Prostate gland (tissue), 2 donors: ENCODE measurements around the gene PRDM16. TPM values are rescaled to one million over a fixed set of nuclear protein-coding genes. Genes with fewer than 3 reads are reported as not detected.

Source experiments
- DNase-seq: peaks from one replicate; pipeline ENCODE4 v3.0.0-alpha.2; 2019; ENCODE audit warnings: low spot score
- H3K27ac ChIP-seq, 2 donors: fragments of 200-600 bp; sonication (generic); 2 replicates each; pipeline ENCODE4 v1.5.1; 2017 to 2019
- H3K27me3 ChIP-seq: fragments of 200-600 bp; sonication (generic); replicated peaks from 2 replicates; pipeline ENCODE4 v1.5.1; 2019; ENCODE audit not compliant: insufficient read depth
- H3K36me3 ChIP-seq, 2 donors: fragments of 200-600 bp; sonication (generic); 1 replicate in 1 of 2; 2 replicates in 1 of 2; pipeline versions ENCODE4 v1.5.1 to v1.8.1; 2017 to 2019
- H3K4me1 ChIP-seq: fragments of 200-600 bp; sonication (generic); replicated peaks from 2 replicates; pipeline ENCODE4 v1.5.1; 2019
- H3K4me3 ChIP-seq, 2 donors: fragments of 200-600 bp; sonication (generic); 2 replicates each; pipeline ENCODE4 v1.5.1; 2017 to 2019
- H3K9me3 ChIP-seq: fragments of 200-600 bp; sonication (generic); 2 replicates; pipeline ENCODE4 v1.5.1; 2017
- CTCF ChIP-seq, 4 experiments: fragments of 200-600 bp in 2 of 4; fragments of 450-650 bp in 2 of 4; sonication (generic) in 2 of 4; IDR thresholded peaks; 1 replicate in 3 of 4; 2 replicates in 1 of 4; pipeline ENCODE4 v1.5.1; 2016 to 2019; ENCODE audit warnings: antibody characterized with exemption in 4 of 4, mild to moderate bottlenecking in 2 of 4, moderate library complexity in 2 of 4
- POLR2A ChIP-seq: fragments of 450-650 bp; IDR thresholded peaks from one replicate; pipeline ENCODE4 v1.6.1; 2016; ENCODE audit warnings: antibody characterized with exemption, mild to moderate bottlenecking
- POLR2AphosphoS5 ChIP-seq: sonication (generic); formaldehyde crosslinking; IDR thresholded peaks from one replicate; pipeline ENCODE4 v1.6.1; 2017; ENCODE audit warnings: antibody characterized with exemption
- WGBS: methylation state at CpG from one replicate; pipeline ENCODE4 v1.1.5; 2018; 5-methylcytosine and 5-hydroxymethylcytosine counted together
- intact Hi-C: fragments of 100-400 bp; cut with DNase I; formaldehyde crosslinking; loops from one replicate; pipeline ENCODE4 v1.14.2; 2022
- total RNA-seq, 2 donors: library from RNA; depleted of rRNA; stranded (reverse); fragments of >200 nt; gene quantifications; one replicate each; pipeline ENCODE4 v1.1.0, GENCODE V29; 2016

PRDM16 gene
- total RNA-seq, 2 donors from 2014 or later: 0.23 to 6.5 TPM

GRCh38 chr1:3471356-3472087 lies 402.5 kb downstream of the PRDM16 start:
- no peak for DNase-seq
- TF ChIP-seq CTCF (IDR thresholded peaks at IDR 0.05) (peak in 3 of 4 experiments; percentile 25 to 77 (median 56)), POLR2AphosphoS5 (peak; percentile 13), POLR2A (no peak)
- Histone ChIP-seq H3K4me1 (no peaks in the 10 kb centered on the region), H3K4me3 (no peak overlapping the region), H3K9me3 (no peaks in the 10 kb centered on the region), H3K27ac (peak overlapping the region; percentile 1 to 46), H3K27me3 (no peaks in the 10 kb centered on the region), H3K36me3 (no peaks in the 10 kb centered on the region)
- 28% methylated on average over 23 of the region's 25 CpGs for WGBS
- intact Hi-C loops: no loop called here

GRCh38 chr1:3472088-3472850 lies 403.3 kb downstream of the PRDM16 start:
- no peaks in the 10 kb centered on the region for H3K27me3 ChIP-seq
- H3K36me3 ChIP-seq: no peaks in the 10 kb centered on the region
- intact Hi-C loops: no loop called here
- H3K9me3 ChIP-seq: no peaks in the 10 kb centered on the region
- H3K4me1 ChIP-seq: no peaks in the 10 kb centered on the region
- no peak overlapping the region for H3K4me3 ChIP-seq
- TF ChIP-seq CTCF (IDR thresholded peaks at IDR 0.05) (no peak), POLR2AphosphoS5 (no peak), POLR2A (no peak)
- H3K27ac ChIP-seq: peak overlapping the region in 1 of 2 donors; percentile 24
- DNase-seq: no peak
- 67% methylated on average over 17 of the region's 25 CpGs for WGBS

- Histone ChIP-seq H3K27me3 (no peaks in the 10 kb centered on the region), H3K4me1 (no peaks in the 10 kb centered on the region), H3K9me3 (no peaks in the 10 kb centered on the region), H3K36me3 (no peaks in the 10 kb centered on the region), H3K4me3 (no peak overlapping the region), H3K27ac (peak overlapping the region; percentile 5 to 24)
- no peak for DNase-seq
- intact Hi-C loops: no loop called here
- 59% methylated on average over 17 of the region's 17 CpGs for WGBS
- no peak for TF ChIP-seq POLR2AphosphoS5
- TF ChIP-seq CTCF (IDR thresholded peaks at IDR 0.05): no peak
- no peak for TF ChIP-seq POLR2A
Observed at GRCh38 chr1:3472906-3473305, 403.9 kb downstream of the PRDM16 start.

- H3K27ac ChIP-seq: peak overlapping the region in 1 of 2 donors; percentile 5
- WGBS: 35% methylated on average over 20 of the region's 20 CpGs
- H3K4me3 ChIP-seq: no peak overlapping the region
- peak; percentile 74 for DNase-seq
- no peaks in the 10 kb centered on the region for H3K27me3 ChIP-seq
- TF ChIP-seq POLR2AphosphoS5 (peak; percentile 41), CTCF (IDR thresholded peaks at IDR 0.05) (no peak), POLR2A (no peak)
- no peaks in the 10 kb centered on the region for H3K9me3 ChIP-seq
- no peaks in the 10 kb centered on the region for H3K4me1 ChIP-seq
- intact Hi-C loops: no loop called here
- no peaks in the 10 kb centered on the region for H3K36me3 ChIP-seq
Observed at GRCh38 chr1:3473381-3473844, 404.4 kb downstream of the PRDM16 start.
